Omental fat pad (tissue), 4 donors: Measurements from ENCODE around the gene MACROD2. TPM values are rescaled to one million over a fixed set of nuclear protein-coding genes. Genes with fewer than 3 reads are reported as not detected.

ENCODE experiments used
- ATAC-seq: fragments of 150-250 bp; one replicate; pipeline ENCODE4 v1.9.1; 2016; ENCODE audit warnings: mild to moderate bottlenecking, moderate library complexity; ENCODE audit not compliant: low FRiP score
- DNase-seq: peaks from one replicate; pipeline ENCODE4 v3.0.0-alpha.2; 2019; ENCODE audit warnings: low spot score
- CTCF ChIP-seq, 3 donors: fragments of 450-650 bp; IDR thresholded peaks; one replicate each; pipeline ENCODE4 v1.5.1; 2016 to 2017; ENCODE audit warnings: antibody characterized with exemption in 3 of 3, mild to moderate bottlenecking in 3 of 3, moderate library complexity in 2 of 3
- total RNA-seq, 4 donors: library from RNA; depleted of rRNA; stranded (reverse); fragments of >200 nt; gene quantifications; one replicate each; pipeline ENCODE4 v1.1.0, GENCODE V29; 2016

The MACROD2 gene
- total RNA-seq, 4 donors from 2014 or later = 6.8 to 54.1 (median 7.4) TPM

GRCh38 chr20:14632906-14633305, 637.6 kb downstream of the MACROD2 start:
- DNase-seq (no peak), ATAC-seq (no peak)
- no peak for TF ChIP-seq CTCF (IDR thresholded peaks at IDR 0.05)

- DNase-seq = no peak
- TF ChIP-seq CTCF (IDR thresholded peaks at IDR 0.05) = no peak
- no peak for ATAC-seq
Measured at GRCh38 chr20:14633507-14633906, 638.2 kb downstream of the MACROD2 start.

- ATAC-seq = no peak
- DNase-seq = no peak
- no peak for TF ChIP-seq CTCF (IDR thresholded peaks at IDR 0.05)
Measured at GRCh38 chr20:14634665-14635064, 639.3 kb downstream of the MACROD2 start.

GRCh38 chr20:14637441-14637840, 642.1 kb downstream of the MACROD2 start:
- DNase-seq (no peak), ATAC-seq (no peak)
- TF ChIP-seq CTCF (IDR thresholded peaks at IDR 0.05) = no peak

GRCh38 chr20:14643146-14643545, 647.8 kb downstream of the MACROD2 start:
- ATAC-seq = no peak
- no peak for TF ChIP-seq CTCF (IDR thresholded peaks at IDR 0.05)
- DNase-seq = no peak

GRCh38 chr20:14643556-14643955, 648.2 kb downstream of the MACROD2 start:
- ATAC-seq = no peak
- no peak for DNase-seq
- no peak for TF ChIP-seq CTCF (IDR thresholded peaks at IDR 0.05)

GRCh38 chr20:14644306-14645097, 649.2 kb downstream of the MACROD2 start:
- DNase-seq = no peak
- no peak for TF ChIP-seq CTCF (IDR thresholded peaks at IDR 0.05)
- no peak for ATAC-seq
